GM23248 (cell line): ENCODE data around the gene ALDH4A1. TPM values are rescaled to one million over a fixed set of nuclear protein-coding genes. Genes with fewer than 3 reads are reported as not detected.

ENCODE experiments used
- DNase-seq: peaks from one replicate; pipeline ENCODE4 v3.0.0-alpha.2; 2015
- H2AFZ ChIP-seq: fragments of 200-600 bp; sonication (generic); 2 replicates; pipeline ENCODE4 v1.6.1; 2016; ENCODE audit warnings: antibody characterized with exemption
- H3F3A ChIP-seq: fragments of 200-600 bp; sonication (generic); 2 replicates; pipeline ENCODE4 v1.6.1; 2016; ENCODE audit warnings: mild to moderate bottlenecking, antibody characterized with exemption, mixed run types; ENCODE audit not compliant: insufficient read depth
- H3K27ac ChIP-seq: fragments of 200-600 bp; sonication (generic); 2 replicates; pipeline ENCODE4 v1.5.1; 2016; ENCODE audit warnings: mild to moderate bottlenecking
- H3K27me3 ChIP-seq: fragments of 200-600 bp; sonication (generic); replicated peaks from 2 replicates; pipeline ENCODE4 v1.6.1; 2016; ENCODE audit warnings: mild to moderate bottlenecking; ENCODE audit not compliant: insufficient read depth
- H3K36me3 ChIP-seq: fragments of 200-600 bp; sonication (generic); 2 replicates; pipeline ENCODE4 v1.6.1; 2016; ENCODE audit warnings: low read depth, mild to moderate bottlenecking
- H3K4me1 ChIP-seq: fragments of 200-600 bp; sonication (generic); 2 replicates; pipeline ENCODE4 v1.6.1; 2016; ENCODE audit warnings: mild to moderate bottlenecking; ENCODE audit not compliant: insufficient read depth
- H3K4me2 ChIP-seq: fragments of 200-600 bp; sonication (generic); one replicate; pipeline ENCODE4 v1.6.1; 2016; ENCODE audit warnings: mild to moderate bottlenecking; ENCODE audit not compliant: unreplicated experiment
- H3K4me3 ChIP-seq: fragments of 200-600 bp; sonication (generic); 2 replicates; pipeline ENCODE4 v1.5.1; 2016; ENCODE audit warnings: mild to moderate bottlenecking
- H3K79me2 ChIP-seq: fragments of 200-600 bp; sonication (generic); 2 replicates; pipeline ENCODE4 v1.6.1; 2016; ENCODE audit warnings: mild to moderate bottlenecking; ENCODE audit not compliant: insufficient read depth
- H3K9ac ChIP-seq: fragments of 200-600 bp; sonication (generic); 2 replicates; pipeline ENCODE4 v1.6.1; 2016; ENCODE audit warnings: mild to moderate bottlenecking
- H3K9me2 ChIP-seq: fragments of 200-600 bp; sonication (generic); 2 replicates; pipeline ENCODE4 v1.6.1; 2016; ENCODE audit warnings: mixed run types, mild to moderate bottlenecking, moderate library complexity; ENCODE audit not compliant: insufficient read depth
- H3K9me3 ChIP-seq: fragments of 200-600 bp; sonication (generic); one replicate; pipeline ENCODE4 v1.6.1; 2017; ENCODE audit warnings: low read depth
- H4K20me1 ChIP-seq: fragments of 200-600 bp; sonication (generic); 2 replicates; pipeline ENCODE4 v1.6.0; 2016; ENCODE audit not compliant: insufficient read depth
- EZH2 ChIP-seq: fragments of 200-600 bp; sonication (generic); IDR thresholded peaks from 2 replicates; pipeline ENCODE4 v1.6.1; 2018; ENCODE audit warnings: antibody characterized with exemption, mild to moderate bottlenecking; ENCODE audit not compliant: insufficient read depth, poor library complexity, severe bottlenecking
- EZH2phosphoT487 ChIP-seq: fragments of 200-600 bp; sonication (generic); IDR thresholded peaks from 2 replicates; pipeline ENCODE4 v1.6.1; 2018; ENCODE audit warnings: antibody characterized with exemption, moderate library complexity, mild to moderate bottlenecking, low read depth; ENCODE audit not compliant: insufficient read depth
- WGBS, 2 experiments: methylation state at CpG; one replicate each; pipeline ENCODE4 v1.1.6; 2015 to 2017; ENCODE audit warnings: low lambda C conversion rate in 2 of 2, low coverage in 1 of 2; ENCODE audit errors: missing lambda C conversion rate in 2 of 2; 5-methylcytosine and 5-hydroxymethylcytosine counted together
- in situ Hi-C: fragments of 300-500 bp; cut with MboI; formaldehyde crosslinking; loops from 2 replicates; pipeline ENCODE4 v1.15.0; 2020
- polyA plus RNA-seq: library from polyadenylated mRNA; unstranded; fragments of >200 nt; fragmentation: Nextera tagmentation; extraction: Ambion mirVana; gene quantifications from 2 replicates; pipeline ENCODE4 v1.2.1, GENCODE V29; 2016
- total RNA-seq: library from RNA; depleted of rRNA; stranded (reverse); fragments of >200 nt; shearing (Covaris generic); gene quantifications from 2 replicates; pipeline ENCODE4 v1.2.3, GENCODE V29; 2014

Gene ALDH4A1
- total and polyA plus RNA-seq, 2 experiments from 2014 or later = 10.9 to 13.3 TPM

GRCh38 chr1:18932387-18932786 is 30.0 kb upstream of the ALDH4A1 start:
- Histone ChIP-seq H3K27me3 (no peaks in the 10 kb centered on the region), H3K4me2 (no peak overlapping the region), H3K9me3 (no peaks in the 10 kb centered on the region), H3K9ac (no peak overlapping the region), H4K20me1 (no peaks in the 10 kb centered on the region), H3F3A (no peaks in the 10 kb centered on the region; the same call in 1 of the 2 replicates), H3K36me3 (no peaks in the 10 kb centered on the region), H3K4me1 (peaks cover 27% of the 10 kb centered on the region), H2AFZ (no peak overlapping the region), H3K4me3 (no peak overlapping the region), H3K79me2 (peaks cover 100% of the 10 kb centered on the region), H3K9me2 (no peaks in the 10 kb centered on the region), H3K27ac (no peak overlapping the region)
- in situ Hi-C loops = no loop called here
- WGBS, 2 experiments = 60 to 66% methylated on average over 5 of the region's 5 CpGs
- TF ChIP-seq EZH2phosphoT487 = no peak
- no peak for TF ChIP-seq EZH2
- DNase-seq = peak; percentile 51

GRCh38 chr1:18931730-18932129 is 29.4 kb upstream of the ALDH4A1 start:
- no peak overlapping the region for H3K4me2 ChIP-seq
- peaks cover 100% of the 10 kb centered on the region for H3K79me2 ChIP-seq
- WGBS, 2 experiments = 92 to 94% methylated on average over 10 of the region's 10 CpGs
- no peak overlapping the region for H3K27ac ChIP-seq
- H3K9me2 ChIP-seq = no peaks in the 10 kb centered on the region
- no peaks in the 10 kb centered on the region for H4K20me1 ChIP-seq
- in situ Hi-C loops = no loop called here
- H3K9me3 ChIP-seq = no peaks in the 10 kb centered on the region
- no peak overlapping the region for H3K9ac ChIP-seq
- TF ChIP-seq EZH2 = no peak
- TF ChIP-seq EZH2phosphoT487 = no peak
- DNase-seq = no peak
- H3K36me3 ChIP-seq = no peaks in the 10 kb centered on the region
- peaks cover 4% of the 10 kb centered on the region; the same call in 1 of the 2 replicates for H3F3A ChIP-seq
- H2AFZ ChIP-seq = no peak overlapping the region
- H3K4me3 ChIP-seq = no peak overlapping the region
- H3K27me3 ChIP-seq = no peaks in the 10 kb centered on the region
- peaks cover 34% of the 10 kb centered on the region for H3K4me1 ChIP-seq

- DNase-seq = peak; percentile 64
- Histone ChIP-seq H3K4me1 (peaks cover 40% of the 10 kb centered on the region), H3K27me3 (no peaks in the 10 kb centered on the region), H3K4me2 (peak overlapping the region; percentile 56), H3K79me2 (peaks cover 89% of the 10 kb centered on the region), H3K36me3 (no peaks in the 10 kb centered on the region), H2AFZ (no peak overlapping the region), H3K27ac (0 out of 2 replicates have a peak overlapping the region, but pooled peaks have one; percentile 4), H3F3A (peaks cover 5% of the 10 kb centered on the region; the same call in 1 of the 2 replicates), H4K20me1 (no peaks in the 10 kb centered on the region), H3K9me2 (no peaks in the 10 kb centered on the region), H3K4me3 (no peak overlapping the region), H3K9ac (peak overlapping the region; percentile 14; the same call in 1 of the 2 replicates), H3K9me3 (no peaks in the 10 kb centered on the region)
- in situ Hi-C loops = no loop called here
- 34 to 44% methylated on average over 7 of the region's 7 CpGs for WGBS, 2 experiments
- TF ChIP-seq EZH2 (no peak), EZH2phosphoT487 (no peak)
These were observed 27.3 kb upstream of the ALDH4A1 start for GRCh38 chr1:18929686-18930085.

DNA sequence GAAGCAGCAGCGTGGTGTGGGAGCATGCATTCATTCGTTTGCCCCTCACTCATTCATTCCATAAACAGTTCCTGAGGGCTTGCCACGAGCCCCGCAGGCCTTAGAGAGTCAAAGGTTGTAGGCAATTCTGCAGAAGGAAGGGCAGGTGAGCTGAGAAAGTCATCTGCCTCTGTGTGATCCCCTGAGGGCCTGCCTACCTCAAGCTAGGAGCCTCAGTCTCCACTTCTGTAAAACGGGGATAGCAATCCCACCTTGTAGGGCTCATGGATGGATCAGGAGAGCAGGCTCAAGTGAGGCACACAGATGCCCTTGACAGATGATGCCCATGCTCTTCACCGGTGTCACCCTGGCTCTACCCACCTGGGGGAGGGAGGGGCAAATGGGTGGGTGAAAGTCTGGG is 26.6 kb upstream of the ALDH4A1 start:
- Histone ChIP-seq H2AFZ (no peak overlapping the region), H3K27me3 (no peaks in the 10 kb centered on the region), H3K4me2 (no peak overlapping the region), H3K9me2 (no peaks in the 10 kb centered on the region), H3F3A (peaks cover 5% of the 10 kb centered on the region; the same call in 1 of the 2 replicates), H3K4me1 (peaks cover 44% of the 10 kb centered on the region), H3K9ac (peak overlapping the region; percentile 14; the same call in 1 of the 2 replicates), H3K9me3 (no peaks in the 10 kb centered on the region), H3K4me3 (no peak overlapping the region), H3K27ac (no peak overlapping the region), H4K20me1 (no peaks in the 10 kb centered on the region), H3K79me2 (peaks cover 88% of the 10 kb centered on the region), H3K36me3 (no peaks in the 10 kb centered on the region)
- 92 to 98% methylated on average over 6 of the region's 6 CpGs for WGBS, 2 experiments
- in situ Hi-C loops = no loop called here
- DNase-seq = no peak
- TF ChIP-seq EZH2phosphoT487 (no peak), EZH2 (no peak)
